Loucy (cell line): ENCODE measurements around the gene SARNP.
A peak's percentile ranks its signal among the peaks of the same experiment; 100 is the strongest.

Experiments used
- H2AFZ ChIP-seq: fragments of 200-600 bp; sonication (generic); 2 replicates; pipeline ENCODE4 v1.6.0; 2016; ENCODE audit warnings: antibody characterized with exemption, mild to moderate bottlenecking, low read length, moderate library complexity
- H3F3A ChIP-seq: fragments of 200-600 bp; 2 replicates; pipeline ENCODE4 v1.6.0; 2016; ENCODE audit warnings: antibody characterized with exemption, low read depth, mild to moderate bottlenecking
- H3K27me3 ChIP-seq: fragments of 200-600 bp; sonication (generic); 2 replicates; pipeline ENCODE4 v1.6.1; 2014; ENCODE audit warnings: low read length, mild to moderate bottlenecking; ENCODE audit not compliant: insufficient read depth, poor library complexity, severe bottlenecking
- H3K36me3 ChIP-seq: fragments of 200-600 bp; sonication (generic); 2 replicates; pipeline ENCODE4 v1.6.1; 2016; ENCODE audit warnings: low read length; ENCODE audit not compliant: insufficient read depth
- H3K4me1 ChIP-seq: fragments of 200-600 bp; sonication (generic); 2 replicates; pipeline ENCODE4 v1.5.1; 2014; ENCODE audit warnings: low read length, mild to moderate bottlenecking; ENCODE audit not compliant: insufficient read depth, poor library complexity, severe bottlenecking
- H3K4me2 ChIP-seq: fragments of 200-600 bp; sonication (generic); 2 replicates; pipeline ENCODE4 v1.6.0; 2014; ENCODE audit warnings: antibody characterized with exemption, low read length, low read depth, mild to moderate bottlenecking; ENCODE audit not compliant: poor library complexity, severe bottlenecking
- H3K4me3 ChIP-seq: fragments of 200-600 bp; sonication (generic); 2 replicates; pipeline ENCODE4 v1.5.1; 2014; ENCODE audit warnings: low read length, mild to moderate bottlenecking, mixed read lengths; ENCODE audit not compliant: poor library complexity, severe bottlenecking
- H3K79me2 ChIP-seq: fragments of 200-600 bp; sonication (generic); 2 replicates; pipeline ENCODE4 v1.6.1; 2014; ENCODE audit warnings: low read length; ENCODE audit not compliant: insufficient read depth
- H3K9ac ChIP-seq: fragments of 200-600 bp; sonication (generic); 2 replicates; pipeline ENCODE4 v1.6.0; 2014; ENCODE audit warnings: mild to moderate bottlenecking, low read depth, low read length, moderate library complexity; ENCODE audit not compliant: poor library complexity, severe bottlenecking
- H3K9me2 ChIP-seq: fragments of 200-600 bp; sonication (generic); replicated peaks from 2 replicates; pipeline ENCODE4 v1.6.1; 2016; ENCODE audit warnings: low read depth, low read length, mixed read lengths
- H3K9me3 ChIP-seq: fragments of 200-600 bp; sonication (generic); 2 replicates; pipeline ENCODE4 v1.6.1; 2014; ENCODE audit warnings: mild to moderate bottlenecking, antibody characterized with exemption, low read length, low read depth; ENCODE audit not compliant: insufficient read depth
- H4K20me1 ChIP-seq: fragments of 200-600 bp; sonication (generic); 2 replicates; pipeline ENCODE4 v1.6.0; 2014; ENCODE audit warnings: antibody characterized with exemption, low read length, mild to moderate bottlenecking; ENCODE audit not compliant: insufficient read depth, poor library complexity, severe bottlenecking
- CTCF ChIP-seq: fragments of 200-600 bp; sonication (generic); conservative IDR thresholded peaks from 2 replicates; pipeline ENCODE4 v1.5.1; 2014; ENCODE audit warnings: mild to moderate bottlenecking, antibody characterized with exemption, low read length
- EZH2phosphoT487 ChIP-seq: fragments of 200-600 bp; IDR thresholded peaks from 2 replicates; pipeline ENCODE4 v1.6.1; 2018; ENCODE audit warnings: antibody characterized with exemption, mild to moderate bottlenecking, moderate library complexity, borderline replicate concordance

SARNP gene

GRCh38 chr12:55708695-55709233 lies 108.8 kb downstream of the SARNP start:
- peak overlapping the region; percentile 49 for H3K9ac ChIP-seq

DNA sequence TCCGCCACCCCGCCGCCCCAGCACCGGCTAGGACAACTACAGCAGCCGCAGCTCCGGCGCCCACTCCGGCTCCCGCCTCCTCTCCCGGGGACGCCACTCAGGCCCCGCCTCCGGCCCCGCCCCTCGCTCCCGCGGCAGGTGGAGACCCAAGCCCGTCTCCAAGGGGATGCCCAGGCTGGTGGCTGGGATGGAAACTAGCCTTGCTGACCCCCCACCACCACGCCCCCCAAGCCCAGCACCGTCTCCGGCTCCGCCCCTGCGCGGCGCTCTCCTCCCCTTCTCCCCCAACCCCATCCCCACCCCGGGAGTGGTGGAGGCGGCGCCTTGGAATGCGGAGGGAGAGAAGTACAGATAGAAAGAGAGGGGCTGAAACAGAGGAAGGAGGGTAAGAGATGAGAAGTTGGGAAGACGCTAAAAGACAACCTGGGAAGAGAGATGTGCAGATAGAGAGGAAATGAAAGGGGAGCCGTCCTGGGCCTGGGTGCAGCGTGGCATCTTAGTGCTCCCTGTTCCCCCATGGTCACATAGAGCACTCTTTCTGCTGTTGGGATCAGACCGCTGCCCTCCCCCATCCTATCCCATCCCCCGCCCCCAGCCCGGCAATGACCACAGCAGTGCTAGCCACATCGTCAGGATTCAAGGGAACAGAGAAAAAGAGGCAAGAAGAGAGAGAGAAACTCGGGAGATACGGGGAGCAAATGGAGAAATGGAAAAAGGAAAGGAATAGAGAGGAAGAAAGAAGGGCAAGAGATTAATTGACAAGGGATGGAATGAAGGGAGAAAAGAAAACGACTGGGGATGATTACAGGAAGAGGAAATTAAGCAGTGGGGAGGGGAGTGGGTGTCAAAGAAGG lies 109.5 kb downstream of the SARNP start, which contains the start of gene ITGA7:
Gene ITGA7, minus strand, starts transcription at position 64 of the 854 bp plus-strand sequence. CDS start 222 bp downstream, outside the sequence.
- H4K20me1 ChIP-seq = no peaks in the 10 kb centered on the region
- H3K36me3 ChIP-seq = no peaks in the 10 kb centered on the region
- no peaks in the 10 kb centered on the region for H3K27me3 ChIP-seq
- H3K4me2 ChIP-seq = peak within 1 kb of the TSS; percentile 93
- no peaks in the 10 kb centered on the region for H3K9me2 ChIP-seq
- TF ChIP-seq CTCF (no peak), EZH2phosphoT487 (no peak)
- no peaks in the 10 kb centered on the region for H3K79me2 ChIP-seq
- H3K9me3 ChIP-seq = no peaks in the 10 kb centered on the region
- H2AFZ ChIP-seq = peak within 1 kb of the TSS; percentile 96
- H3K4me1 ChIP-seq = peaks cover 14% of the 10 kb centered on the region
- H3K4me3 ChIP-seq = peak within 1 kb of the TSS; percentile 75
- no peaks in the 10 kb centered on the region for H3F3A ChIP-seq
- peak within 1 kb of the TSS; percentile 49 for H3K9ac ChIP-seq

More at GRCh38 chr12:55708695-55709233, 108.8 kb downstream of the SARNP start:
- Histone ChIP-seq H3K4me2 (peak overlapping the region; percentile 93), H2AFZ (peak overlapping the region; percentile 96), H3K4me3 (peak overlapping the region; percentile 75), H3K27me3 (no peaks in the 10 kb centered on the region), H3K9me3 (no peaks in the 10 kb centered on the region), H3K4me1 (peaks cover 14% of the 10 kb centered on the region), H3K79me2 (no peaks in the 10 kb centered on the region), H4K20me1 (no peaks in the 10 kb centered on the region), H3K36me3 (no peaks in the 10 kb centered on the region), H3F3A (no peaks in the 10 kb centered on the region), H3K9me2 (no peaks in the 10 kb centered on the region)
- TF ChIP-seq CTCF (no peak), EZH2phosphoT487 (no peak)
